ENCODE measurements around the gene SALL1. TPM values are rescaled to one million over a fixed set of nuclear protein-coding genes. Genes with fewer than 3 reads are reported as not detected.

Gene SALL1
- polyA plus RNA-seq, 1 of the 3 experiments (the other 2 are of a cell fraction), result 0.02 TPM

DNA sequence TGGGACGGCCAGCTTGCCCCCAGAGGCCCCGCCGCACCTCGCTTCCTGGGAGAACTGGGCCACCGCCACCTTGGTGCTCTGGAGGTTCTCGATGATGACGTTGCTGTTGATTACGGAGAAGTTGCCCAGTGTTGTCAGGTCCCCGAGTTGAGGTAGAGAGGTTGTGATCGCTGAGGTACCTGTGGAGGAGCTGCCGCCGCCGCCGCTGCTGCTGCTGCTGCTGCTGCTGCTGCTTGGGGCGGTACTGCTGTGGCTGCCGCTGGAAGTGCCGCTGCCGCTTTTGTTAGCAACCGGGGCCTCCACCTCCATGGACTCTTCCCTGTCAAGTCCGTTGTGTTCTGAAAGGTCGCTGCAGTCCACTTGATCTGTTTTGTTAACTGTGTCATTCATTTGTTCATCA is 9.5 kb downstream of the SALL1 start:
- H3K4me2 ChIP-seq, result no peak overlapping the region
- H3K9me2 ChIP-seq, result no peaks in the 10 kb centered on the region
- no peaks in the 10 kb centered on the region for H4K20me1 ChIP-seq (ENCODE audit: insufficient read depth)
- DNase-seq, result no peak
- H3K4me3 ChIP-seq (ENCODE audit: low read depth in 2 of 2, low read length in 1 of 2), result no peak overlapping the region
- no peaks in the 10 kb centered on the region; a peak in 1 of 4 replicates for H3K4me1 ChIP-seq (ENCODE audit: control insufficient read depth in 1 of 2, insufficient read depth in 2 of 2, low read depth in 1 of 2, low read length in 1 of 2)
- ChIA-PET POLR2A (no interaction called here), CTCF (no interaction called here)
- no peak overlapping the region for H3K9ac ChIP-seq
- no peaks in the 10 kb centered on the region for H3F3A ChIP-seq (replicated peaks; ENCODE audit: insufficient read depth)
- no peaks in the 10 kb centered on the region for H3K36me3 ChIP-seq (replicated peaks in 1 of 2; ENCODE audit: control insufficient read depth in 1 of 2, insufficient read depth in 2 of 2, low read length in 1 of 2)
- no peaks in the 10 kb centered on the region for H3K79me2 ChIP-seq (ENCODE audit: insufficient read depth)
- no peaks in the 10 kb centered on the region; the same call in 1 of the 2 replicates for H3K27me3 ChIP-seq (ENCODE audit: insufficient read depth)
- TF ChIP-seq RCOR1 (IDR thresholded peaks at IDR 0.05; ENCODE audit: low read length) (no peak), MAX (IDR thresholded peaks at IDR 0.05; ENCODE audit: low read depth) (no peak), GATA2 (CRISPR knock-in tag; IDR thresholded peaks at IDR 0.05) (no peak), TAF1 (IDR thresholded peaks at IDR 0.05; ENCODE audit: borderline replicate concordance, low read depth, low read length) (no peak), RFX5 (IDR thresholded peaks at IDR 0.05; ENCODE audit: low read length) (no peak), JUND (IDR thresholded peaks at IDR 0.05) (no peak), IRF3 (IDR thresholded peaks at IDR 0.05; ENCODE audit: low read depth, low read length) (no peak), RAD21 (IDR thresholded peaks at IDR 0.05; ENCODE audit: low read length) (no peak), PBX3 (IDR thresholded peaks at IDR 0.05) (no peak)
- no peaks in the 10 kb centered on the region for H3K9me3 ChIP-seq
- H3K27ac ChIP-seq (ENCODE audit: low read depth in 2 of 2, low read length in 1 of 2), result no peak overlapping the region
- 23% methylated on average over 7 of the region's 21 CpGs for WGBS (ENCODE audit: low lambda C conversion rate)
- no peak overlapping the region for H2AFZ ChIP-seq (ENCODE audit: low read depth)

DNA sequence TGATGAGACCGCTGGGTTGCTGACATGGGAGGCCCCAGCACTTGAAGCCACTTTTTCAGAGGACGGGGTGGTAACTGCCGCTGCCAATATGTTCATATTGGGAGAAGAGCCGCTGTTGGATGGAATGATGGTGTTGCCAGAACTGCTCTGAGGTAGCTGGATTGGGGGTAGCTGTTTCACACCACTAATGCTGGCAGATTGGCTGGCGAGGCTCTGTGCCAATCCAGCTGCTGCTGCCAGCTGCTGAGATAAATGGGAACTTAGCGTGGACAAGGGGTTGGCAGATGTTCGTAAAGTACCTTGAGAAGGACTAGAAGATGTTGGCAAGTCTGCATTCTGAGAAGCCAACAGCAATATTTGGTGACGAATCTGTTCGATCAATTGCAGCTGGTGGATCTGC is 10.0 kb downstream of the SALL1 start:
- H3K27ac ChIP-seq (ENCODE audit: low read depth in 2 of 2, low read length in 1 of 2), result no peak overlapping the region
- no peak overlapping the region for H3K9ac ChIP-seq
- no peaks in the 10 kb centered on the region for H3K79me2 ChIP-seq (ENCODE audit: insufficient read depth)
- TF ChIP-seq RFX5 (IDR thresholded peaks at IDR 0.05; ENCODE audit: low read length), result no peak
- H4K20me1 ChIP-seq (ENCODE audit: insufficient read depth), result no peaks in the 10 kb centered on the region
- H3K4me3 ChIP-seq (ENCODE audit: low read depth in 2 of 2, low read length in 1 of 2), result no peak overlapping the region
- H2AFZ ChIP-seq (ENCODE audit: low read depth), result no peak overlapping the region
- no peaks in the 10 kb centered on the region for H3K36me3 ChIP-seq (replicated peaks in 1 of 2; ENCODE audit: control insufficient read depth in 1 of 2, insufficient read depth in 2 of 2, low read length in 1 of 2)
- no peaks in the 10 kb centered on the region for H3F3A ChIP-seq (replicated peaks; ENCODE audit: insufficient read depth)
- ChIA-PET CTCF (no interaction called here), POLR2A (no interaction called here)
- H3K4me1 ChIP-seq (ENCODE audit: control insufficient read depth in 1 of 2, insufficient read depth in 2 of 2, low read depth in 1 of 2, low read length in 1 of 2), result no peaks in the 10 kb centered on the region; a peak in 1 of 4 replicates
- H3K9me2 ChIP-seq, result no peaks in the 10 kb centered on the region
- no peaks in the 10 kb centered on the region; the same call in 1 of the 2 replicates for H3K27me3 ChIP-seq (ENCODE audit: insufficient read depth)
- no peak overlapping the region for H3K4me2 ChIP-seq
- 8% methylated on average over 7 of the region's 9 CpGs for WGBS (ENCODE audit: low lambda C conversion rate)
- H3K9me3 ChIP-seq, result no peaks in the 10 kb centered on the region
- no peak for DNase-seq

DNA sequence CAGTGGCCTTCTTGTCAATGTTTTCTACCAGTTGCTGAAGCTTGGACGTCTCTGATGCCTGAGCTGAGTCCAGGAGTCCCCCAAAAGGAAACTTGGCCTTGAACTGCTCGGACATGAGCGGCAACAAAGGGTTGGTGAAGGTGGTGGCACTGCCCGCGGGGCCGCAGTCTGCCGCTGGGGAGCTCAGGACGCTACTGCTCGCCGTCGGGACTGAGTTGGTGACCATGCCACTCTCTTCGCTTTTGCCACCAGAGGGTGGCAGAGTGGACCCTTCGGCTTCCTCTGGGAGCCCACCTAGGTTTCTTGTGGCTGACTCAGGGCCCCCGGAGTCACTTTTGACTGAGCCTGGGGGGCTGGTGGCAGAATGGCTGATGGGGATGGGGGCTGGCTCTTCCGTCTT is 11.0 kb downstream of the SALL1 start:
- Histone ChIP-seq H3K27me3 (ENCODE audit: insufficient read depth) (no peaks in the 10 kb centered on the region; the same call in 1 of the 2 replicates), H3K4me1 (ENCODE audit: control insufficient read depth in 1 of 2, insufficient read depth in 2 of 2, low read depth in 1 of 2, low read length in 1 of 2) (no peaks in the 10 kb centered on the region; a peak in 1 of 4 replicates), H3K79me2 (ENCODE audit: insufficient read depth) (no peaks in the 10 kb centered on the region), H3K4me2 (no peak overlapping the region), H3K9me2 (no peaks in the 10 kb centered on the region), H3K27ac (ENCODE audit: low read depth in 2 of 2, low read length in 1 of 2) (no peak overlapping the region), H2AFZ (ENCODE audit: low read depth) (no peak overlapping the region), H3K9ac (no peak overlapping the region), H3K9me3 (no peaks in the 10 kb centered on the region), H3F3A (replicated peaks; ENCODE audit: insufficient read depth) (no peaks in the 10 kb centered on the region), H4K20me1 (ENCODE audit: insufficient read depth) (no peaks in the 10 kb centered on the region), H3K4me3 (ENCODE audit: low read depth in 2 of 2, low read length in 1 of 2) (no peak overlapping the region), H3K36me3 (replicated peaks in 1 of 2; ENCODE audit: control insufficient read depth in 1 of 2, insufficient read depth in 2 of 2, low read length in 1 of 2) (no peaks in the 10 kb centered on the region)
- POLR2A ChIA-PET, result no interaction called here
- CTCF ChIA-PET, result interaction anchor here (0.6 to 0.9 kb wide), 2 partner anchors 50 to 1772 kb away, joined by 3 read pairs; no protein-coding TSS in a partner anchor
- peak; percentile 29 for DNase-seq
- 29% methylated on average over 5 of the region's 15 CpGs for WGBS (ENCODE audit: low lambda C conversion rate)
- TF ChIP-seq ZBTB33 (IDR thresholded peaks at IDR 0.05; ENCODE audit: borderline replicate concordance, low read depth), result no peak
- TF ChIP-seq, protein P1, sequence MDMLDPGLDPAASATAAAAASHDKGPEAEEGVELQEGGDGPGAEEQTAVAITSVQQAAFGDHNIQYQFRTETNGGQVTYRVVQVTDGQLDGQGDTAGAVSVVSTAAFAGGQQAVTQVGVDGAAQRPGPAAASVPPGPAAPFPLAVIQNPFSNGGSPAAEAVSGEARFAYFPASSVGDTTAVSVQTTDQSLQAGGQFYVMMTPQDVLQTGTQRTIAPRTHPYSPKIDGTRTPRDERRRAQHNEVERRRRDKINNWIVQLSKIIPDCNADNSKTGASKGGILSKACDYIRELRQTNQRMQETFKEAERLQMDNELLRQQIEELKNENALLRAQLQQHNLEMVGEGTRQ (IDR thresholded peaks at IDR 0.05; ENCODE audit: borderline replicate concordance, low read depth, low read length), result no peak
- no peak for TF ChIP-seq GABPA (IDR thresholded peaks at IDR 0.05; ENCODE audit: low read depth)
- no peak for TF ChIP-seq NRF1 (IDR thresholded peaks at IDR 0.05; ENCODE audit: low read depth, low read length)
- TF ChIP-seq, protein P2, sequence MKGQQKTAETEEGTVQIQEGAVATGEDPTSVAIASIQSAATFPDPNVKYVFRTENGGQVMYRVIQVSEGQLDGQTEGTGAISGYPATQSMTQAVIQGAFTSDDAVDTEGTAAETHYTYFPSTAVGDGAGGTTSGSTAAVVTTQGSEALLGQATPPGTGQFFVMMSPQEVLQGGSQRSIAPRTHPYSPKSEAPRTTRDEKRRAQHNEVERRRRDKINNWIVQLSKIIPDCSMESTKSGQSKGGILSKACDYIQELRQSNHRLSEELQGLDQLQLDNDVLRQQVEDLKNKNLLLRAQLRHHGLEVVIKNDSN (IDR thresholded peaks at IDR 0.05; ENCODE audit: borderline replicate concordance, low read depth), result no peak
- no peak for TF ChIP-seq SIN3A (IDR thresholded peaks at IDR 0.05; ENCODE audit: borderline replicate concordance, low read depth, low read length)
- no peak for TF ChIP-seq GATA2 (CRISPR knock-in tag; IDR thresholded peaks at IDR 0.05)
- no peak for TF ChIP-seq FOSL2 (IDR thresholded peaks at IDR 0.05; ENCODE audit: borderline replicate concordance, low read depth)
